ENCODE measurements around the gene RNF7.

The RNF7 gene

DNA sequence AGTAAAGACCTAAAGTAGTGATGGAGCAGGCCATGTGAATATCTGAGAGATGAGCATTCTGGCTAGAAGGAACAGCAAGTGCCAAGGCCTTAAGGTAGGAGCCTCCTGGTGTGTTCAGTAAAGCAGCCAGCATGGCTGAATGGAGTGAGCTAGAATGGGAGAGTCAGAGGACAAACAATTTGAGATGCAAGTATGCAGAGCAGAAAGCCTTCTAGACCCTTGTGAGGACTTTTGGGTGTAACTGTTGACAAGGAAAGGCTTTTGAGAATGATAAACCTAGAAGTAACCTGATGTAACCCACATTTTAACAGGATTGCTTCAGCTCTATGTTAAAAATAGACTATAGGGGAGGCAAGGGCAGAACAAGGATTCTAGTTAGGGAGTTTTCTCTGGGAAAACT lies 14.8 kb upstream of the RNF7 start:
- Histone ChIP-seq H3K4me3 (ENCODE audit: low read length) (no peak overlapping the region), H3K9ac (ENCODE audit: low read length) (no peak overlapping the region), H3K4me2 (ENCODE audit: low read depth, low read length) (no peak overlapping the region), H3K9me3 (replicated peaks; ENCODE audit: insufficient read depth, low read length) (no peaks in the 10 kb centered on the region), H3K4me1 (ENCODE audit: low read length) (no peaks in the 10 kb centered on the region), H2AFZ (ENCODE audit: low read length) (no peak overlapping the region), H3K36me3 (replicated peaks; ENCODE audit: insufficient read depth, low read length) (no peaks in the 10 kb centered on the region), H4K20me1 (ENCODE audit: insufficient read depth, low read length) (no peaks in the 10 kb centered on the region), H3F3A (ENCODE audit: insufficient read depth, low read length) (no peaks in the 10 kb centered on the region), H3K79me2 (ENCODE audit: low read length) (no peaks in the 10 kb centered on the region), H3K9me2 (replicated peaks; ENCODE audit: insufficient read depth, low read length) (no peaks in the 10 kb centered on the region), H3K27me3 (replicated peaks; ENCODE audit: insufficient read depth, low read length) (no peaks in the 10 kb centered on the region), H3K27ac (ENCODE audit: low read length) (no peak overlapping the region)
- TF ChIP-seq CTCF (IDR thresholded peaks at IDR 0.05; ENCODE audit: low read length), result no peak
- no peak for TF ChIP-seq EZH2phosphoT487 (IDR thresholded peaks at IDR 0.05; ENCODE audit: low read length)
- no peak for TF ChIP-seq EZH2 (optimal IDR thresholded peaks at IDR 0.05; ENCODE audit: low read depth, low read length)
- no peak for DNase-seq

DNA sequence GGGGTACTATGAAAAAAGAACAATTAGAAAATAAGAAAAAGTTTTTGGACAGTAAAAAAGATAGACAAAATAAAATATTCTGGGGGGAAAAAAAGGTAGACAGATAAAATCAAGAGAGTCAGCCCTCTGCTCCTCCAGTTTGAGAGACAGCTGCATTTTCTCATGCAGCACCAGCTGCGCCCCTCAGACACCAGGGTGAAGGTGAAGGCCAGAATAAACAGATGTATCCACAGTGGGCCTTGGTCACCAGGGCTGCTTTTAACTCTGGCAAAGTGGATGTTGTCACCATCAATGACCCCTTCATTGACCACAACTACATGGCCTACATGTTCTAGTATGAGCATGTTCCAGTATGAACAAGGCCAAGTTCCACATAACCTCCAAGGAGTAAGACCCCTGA lies 13.9 kb upstream of the RNF7 start:
- Histone ChIP-seq H3K9me3 (replicated peaks; ENCODE audit: insufficient read depth, low read length) (no peaks in the 10 kb centered on the region), H3K36me3 (replicated peaks; ENCODE audit: insufficient read depth, low read length) (no peaks in the 10 kb centered on the region)

GRCh38 chr3:141725036-141725435 lies 13.1 kb upstream of the RNF7 start:
- no peak for DNase-seq
- Histone ChIP-seq H3K4me1 (ENCODE audit: low read length) (no peaks in the 10 kb centered on the region), H3K79me2 (ENCODE audit: low read length) (no peaks in the 10 kb centered on the region), H3K4me2 (ENCODE audit: low read depth, low read length) (no peak overlapping the region), H3K36me3 (replicated peaks; ENCODE audit: insufficient read depth, low read length) (no peaks in the 10 kb centered on the region), H4K20me1 (ENCODE audit: insufficient read depth, low read length) (no peaks in the 10 kb centered on the region), H3K9me2 (replicated peaks; ENCODE audit: insufficient read depth, low read length) (no peaks in the 10 kb centered on the region), H3K27ac (ENCODE audit: low read length) (no peak overlapping the region), H3K9me3 (replicated peaks; ENCODE audit: insufficient read depth, low read length) (no peaks in the 10 kb centered on the region), H3K9ac (ENCODE audit: low read length) (no peak overlapping the region), H3K4me3 (ENCODE audit: low read length) (no peak overlapping the region), H3F3A (ENCODE audit: insufficient read depth, low read length) (no peaks in the 10 kb centered on the region), H3K27me3 (replicated peaks; ENCODE audit: insufficient read depth, low read length) (no peaks in the 10 kb centered on the region), H2AFZ (ENCODE audit: low read length) (no peak overlapping the region)
- TF ChIP-seq EZH2phosphoT487 (IDR thresholded peaks at IDR 0.05; ENCODE audit: low read length) (no peak), EZH2 (optimal IDR thresholded peaks at IDR 0.05; ENCODE audit: low read depth, low read length) (no peak), CTCF (IDR thresholded peaks at IDR 0.05; ENCODE audit: low read length) (no peak)

More for the DNA sequence above, 13.9 kb upstream of the RNF7 start:
- no peak for TF ChIP-seq CTCF (IDR thresholded peaks at IDR 0.05; ENCODE audit: low read length)
- no peak for TF ChIP-seq EZH2 (optimal IDR thresholded peaks at IDR 0.05; ENCODE audit: low read depth, low read length)
- no peak for TF ChIP-seq EZH2phosphoT487 (IDR thresholded peaks at IDR 0.05; ENCODE audit: low read length)
- H3K4me2 ChIP-seq (ENCODE audit: low read depth, low read length), result no peak overlapping the region
- no peak overlapping the region for H3K4me3 ChIP-seq (ENCODE audit: low read length)
- no peak overlapping the region for H3K9ac ChIP-seq (ENCODE audit: low read length)
- no peaks in the 10 kb centered on the region for H4K20me1 ChIP-seq (ENCODE audit: insufficient read depth, low read length)
- no peaks in the 10 kb centered on the region for H3K27me3 ChIP-seq (replicated peaks; ENCODE audit: insufficient read depth, low read length)
- H3K4me1 ChIP-seq (ENCODE audit: low read length), result no peaks in the 10 kb centered on the region
- no peak for DNase-seq
- H3K9me2 ChIP-seq (replicated peaks; ENCODE audit: insufficient read depth, low read length), result no peaks in the 10 kb centered on the region
- no peaks in the 10 kb centered on the region for H3K79me2 ChIP-seq (ENCODE audit: low read length)
- no peak overlapping the region for H2AFZ ChIP-seq (ENCODE audit: low read length)
- no peaks in the 10 kb centered on the region for H3F3A ChIP-seq (ENCODE audit: insufficient read depth, low read length)
- H3K27ac ChIP-seq (ENCODE audit: low read length), result no peak overlapping the region
